Sciatic nerve (tissue), 2 donors: ENCODE results near the gene CAMSAP2. TPM values are rescaled to one million over a fixed set of nuclear protein-coding genes. Genes with fewer than 3 reads are reported as not detected.

Experiments used
- ATAC-seq: fragments of 200-7000 bp; cut with Tn5 transposase; one replicate; pipeline ENCODE4 v1.9.1; 2020; ENCODE audit warnings: mild to moderate bottlenecking, moderate library complexity
- DNase-seq: peaks from one replicate; pipeline ENCODE4 v3.0.0-alpha.2; 2020; ENCODE audit warnings: low spot score
- intact Hi-C: fragments of 100-400 bp; cut with DNase I; formaldehyde crosslinking; loops from one replicate; pipeline ENCODE4 v1.14.2; 2022
- total RNA-seq: library from RNA; stranded (reverse); fragmentation: NEBNext Ultra II Directional; extraction: Animal tissue kit (Norgen Biotek cat#: 25700); gene quantifications from one replicate; pipeline ENCODE4 v1.2.1, GENCODE V29; 2021
- donor health status: DM: no; HTN: no; CAD: no.
- donor health status: DM: no; HTN: no; CAD: no.

The CAMSAP2 gene
- 45.4 TPM for total RNA-seq

DNA sequence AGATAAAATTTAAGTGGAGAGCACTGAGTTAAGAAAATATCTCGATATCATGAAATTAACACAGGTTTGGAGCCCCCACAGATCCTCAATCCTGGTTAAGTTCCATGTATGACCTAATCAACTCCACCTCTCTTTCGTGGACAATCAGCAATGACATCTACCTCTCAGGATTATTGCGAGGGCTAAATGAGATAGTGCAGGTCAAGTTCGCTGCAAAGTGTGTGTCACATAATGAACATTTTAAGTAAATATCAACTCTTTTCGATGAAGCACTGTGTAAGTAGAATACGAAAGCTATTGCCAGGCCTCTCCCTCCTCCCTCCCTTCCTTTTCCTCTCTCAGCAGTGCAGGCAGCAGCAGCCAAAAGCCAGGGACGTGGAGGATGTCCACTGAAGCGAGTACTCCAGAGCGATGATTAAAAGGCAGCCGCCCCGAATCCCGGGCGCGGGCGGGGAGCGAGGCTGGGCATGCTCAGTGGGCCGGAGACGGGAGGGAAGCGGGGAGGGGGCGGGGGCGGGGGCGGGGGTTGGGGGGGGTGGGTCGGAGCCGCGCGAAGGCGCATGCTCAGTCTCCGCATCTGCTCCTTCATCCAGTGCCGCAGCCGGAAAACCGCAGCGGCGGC lies at the start of gene CAMSAP2:
Gene CAMSAP2 (plus strand): TSS at position 567 of the 622 bp plus-strand sequence. CDS start 935 bp downstream, outside the sequence.
- ATAC-seq (peak; percentile 96), DNase-seq (peak; percentile 92)
- intact Hi-C loops: no loop called here

- DNase-seq: no peak
- intact Hi-C loops: no loop called here
- no peak for ATAC-seq
Measured at GRCh38 chr1:200692316-200692715, 46.4 kb upstream of the CAMSAP2 start.

- DNase-seq (no peak), ATAC-seq (no peak)
- intact Hi-C loops: no loop called here
Measured at GRCh38 chr1:200693327-200693726, 45.4 kb upstream of the CAMSAP2 start.

- ATAC-seq (no peak), DNase-seq (no peak)
- intact Hi-C loops: no loop called here
Measured at GRCh38 chr1:200694738-200695137, 44.0 kb upstream of the CAMSAP2 start.

GRCh38 chr1:200699871-200700270 lies 38.8 kb upstream of the CAMSAP2 start:
- intact Hi-C loops: no loop called here
- ATAC-seq (no peak), DNase-seq (no peak)

DNA sequence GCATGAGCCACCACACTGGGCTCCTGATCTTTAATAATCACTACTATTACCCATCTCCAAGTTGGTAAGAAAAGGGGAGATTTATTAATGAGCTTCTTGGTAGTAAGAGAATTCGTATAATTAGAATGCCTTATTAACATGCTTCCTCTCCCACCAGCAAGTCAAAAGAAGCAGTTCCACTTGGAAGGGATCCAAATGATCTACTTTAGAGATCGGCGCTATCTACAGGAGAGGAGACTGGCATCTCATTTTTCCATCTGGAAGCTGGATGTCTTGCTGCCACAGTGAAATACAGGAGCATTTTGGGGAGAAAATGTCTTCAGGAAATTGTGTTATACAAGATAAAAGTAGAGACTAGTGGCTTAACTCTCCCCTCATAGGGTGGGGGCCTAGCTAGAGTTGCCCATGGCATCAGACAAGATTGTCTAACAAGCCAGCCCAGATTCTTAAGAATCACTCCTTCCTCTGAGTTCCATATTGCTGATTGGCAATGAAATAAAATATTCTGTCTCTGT lies 33.6 kb upstream of the CAMSAP2 start:
- no peak for ATAC-seq
- DNase-seq: no peak
- intact Hi-C loops: no loop called here

DNA sequence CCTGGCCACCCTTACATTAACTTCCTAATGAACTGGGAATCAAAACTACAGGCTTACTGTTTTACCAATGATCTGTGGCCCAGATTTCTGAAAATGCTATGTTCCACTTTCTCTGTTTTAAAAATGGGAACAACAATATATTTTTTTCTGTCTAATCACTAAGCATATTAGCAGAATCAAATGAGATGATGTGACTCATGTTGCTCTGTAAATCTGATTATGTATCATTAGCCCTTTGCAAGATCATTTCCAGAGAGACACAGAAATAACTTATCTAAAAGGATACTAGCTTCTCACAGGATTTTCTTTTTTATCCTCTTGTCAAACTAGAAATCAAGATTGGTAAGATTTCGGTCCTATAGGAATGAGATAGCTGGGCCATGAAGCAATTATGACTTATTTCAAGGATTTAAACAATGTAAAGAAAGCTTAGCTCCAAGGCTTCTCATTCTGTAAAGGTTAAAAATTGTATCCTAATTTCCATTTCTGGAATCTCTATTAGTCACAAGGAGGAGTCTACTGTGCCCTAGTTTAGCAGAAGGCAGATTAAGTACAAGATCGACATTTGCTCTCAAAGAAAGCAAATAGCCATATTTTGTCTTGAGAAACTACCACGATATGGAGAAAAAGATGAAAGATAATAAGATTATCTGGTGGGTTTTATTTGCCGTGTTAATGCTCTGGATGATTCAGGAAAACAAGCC lies 32.4 kb upstream of the CAMSAP2 start:
- no peak for ATAC-seq
- no peak for DNase-seq
- intact Hi-C loops: no loop called here

GRCh38 chr1:200707116-200707515 lies 31.6 kb upstream of the CAMSAP2 start:
- DNase-seq (no peak), ATAC-seq (no peak)
- intact Hi-C loops: no loop called here

DNA sequence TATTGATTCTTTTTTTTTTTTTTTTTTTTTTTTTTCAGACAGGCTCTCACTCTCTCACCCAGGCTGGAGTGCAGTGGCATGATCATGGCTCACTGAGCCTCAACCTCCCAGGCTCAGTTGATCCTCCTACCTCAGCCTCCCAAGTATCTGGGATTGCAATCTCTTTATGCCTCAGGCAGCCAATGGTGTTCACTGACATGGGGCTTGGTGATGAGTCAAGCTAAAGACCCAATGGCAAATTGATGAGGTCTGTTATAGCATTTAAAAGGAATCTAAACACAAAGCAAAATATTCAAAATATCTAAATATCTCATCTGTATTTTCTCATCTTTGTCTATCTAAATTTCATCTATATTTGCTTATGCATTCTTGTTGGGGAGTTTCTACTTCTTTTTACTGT lies 30.5 kb upstream of the CAMSAP2 start:
- intact Hi-C loops: no loop called here
- DNase-seq (no peak), ATAC-seq (no peak)

DNA sequence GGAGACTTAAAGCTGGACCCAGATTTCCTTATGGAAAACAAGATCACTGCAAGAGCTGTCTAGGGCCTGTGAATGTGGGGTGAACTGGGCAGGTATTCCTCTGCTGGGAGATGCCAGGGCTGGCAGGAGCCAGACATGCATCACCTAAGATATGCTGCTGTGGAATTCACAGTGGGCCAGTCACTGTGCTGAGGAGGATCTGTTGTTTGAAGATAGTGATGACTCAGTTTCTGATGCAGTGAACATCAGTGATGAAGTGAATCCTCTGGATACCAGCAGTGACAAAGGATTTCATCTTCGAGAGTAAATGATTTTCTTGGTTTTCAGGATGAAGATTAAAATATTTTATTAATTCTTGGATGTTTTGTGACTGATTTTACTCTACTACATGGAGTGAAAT lies 29.9 kb upstream of the CAMSAP2 start:
- DNase-seq (no peak), ATAC-seq (no peak)
- intact Hi-C loops: no loop called here

GRCh38 chr1:200710166-200710565 lies 28.5 kb upstream of the CAMSAP2 start:
- ATAC-seq (no peak), DNase-seq (no peak)

DNA sequence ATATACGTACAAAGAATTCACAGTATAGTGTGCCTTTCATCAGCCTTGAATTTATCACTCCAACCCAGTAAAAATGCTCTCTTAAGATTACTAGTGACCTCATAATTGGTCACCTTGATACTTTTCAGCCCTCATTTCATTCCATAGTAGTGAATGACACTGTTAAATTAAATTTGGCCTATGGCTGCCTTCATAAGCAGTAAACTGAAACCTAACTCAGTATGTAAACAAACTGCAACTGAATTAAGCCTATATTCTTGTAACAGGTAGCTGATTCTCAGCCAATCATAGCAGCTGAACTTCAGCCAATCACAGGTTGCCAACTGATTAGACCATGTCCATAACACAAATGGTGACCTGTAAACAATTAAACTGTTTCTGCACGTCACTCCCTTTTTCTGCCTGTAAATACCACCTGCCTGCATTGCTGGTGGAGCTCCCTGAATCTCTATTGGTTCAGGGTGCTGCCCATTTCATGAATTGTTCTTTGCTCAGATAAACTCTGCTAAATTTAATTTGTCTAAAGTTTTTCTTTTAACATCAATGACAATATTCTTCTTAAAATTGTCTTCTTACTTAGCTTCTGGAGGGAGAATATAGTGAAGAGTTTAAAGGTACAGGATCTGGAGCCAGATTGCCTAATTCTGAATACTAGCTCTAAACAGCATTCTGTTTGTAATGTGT lies 24.0 kb upstream of the CAMSAP2 start:
- ATAC-seq: no peak
- DNase-seq: no peak
- intact Hi-C loops: no loop called here

More at GRCh38 chr1:200710166-200710565, 28.5 kb upstream of the CAMSAP2 start:
- intact Hi-C loops: no loop called here

- intact Hi-C loops: no loop called here
- ATAC-seq: no peak
- no peak for DNase-seq
Measured at GRCh38 chr1:200720199-200720598, 18.5 kb upstream of the CAMSAP2 start.

DNA sequence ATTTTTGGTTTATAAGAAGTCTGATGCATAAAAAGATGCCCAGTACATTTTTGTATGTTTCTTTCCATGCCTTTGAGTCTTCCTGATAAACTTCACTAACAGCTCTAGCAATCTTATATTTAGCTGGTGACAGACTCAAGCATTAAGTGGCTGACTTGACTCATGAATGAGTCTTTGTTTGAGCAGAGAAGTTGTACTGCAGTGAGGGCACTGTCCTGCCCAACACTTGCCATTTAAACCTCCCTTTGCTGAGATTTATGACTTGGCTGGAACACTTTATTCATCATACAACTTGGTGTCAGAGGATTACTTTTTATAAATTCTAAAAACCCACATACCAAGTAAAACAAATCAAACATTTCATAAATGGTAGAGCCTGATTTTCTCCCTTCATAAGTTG lies 14.6 kb upstream of the CAMSAP2 start:
- ATAC-seq: no peak

GRCh38 chr1:200727257-200727656 lies 11.4 kb upstream of the CAMSAP2 start:
- DNase-seq (no peak), ATAC-seq (no peak)
- intact Hi-C loops: no loop called here

More for the DNA sequence above, 14.6 kb upstream of the CAMSAP2 start:
- intact Hi-C loops: no loop called here
- DNase-seq: no peak

- no peak for DNase-seq
- no peak for ATAC-seq
- intact Hi-C loops: no loop called here
Measured at GRCh38 chr1:200729863-200730262, 8.8 kb upstream of the CAMSAP2 start.

DNA sequence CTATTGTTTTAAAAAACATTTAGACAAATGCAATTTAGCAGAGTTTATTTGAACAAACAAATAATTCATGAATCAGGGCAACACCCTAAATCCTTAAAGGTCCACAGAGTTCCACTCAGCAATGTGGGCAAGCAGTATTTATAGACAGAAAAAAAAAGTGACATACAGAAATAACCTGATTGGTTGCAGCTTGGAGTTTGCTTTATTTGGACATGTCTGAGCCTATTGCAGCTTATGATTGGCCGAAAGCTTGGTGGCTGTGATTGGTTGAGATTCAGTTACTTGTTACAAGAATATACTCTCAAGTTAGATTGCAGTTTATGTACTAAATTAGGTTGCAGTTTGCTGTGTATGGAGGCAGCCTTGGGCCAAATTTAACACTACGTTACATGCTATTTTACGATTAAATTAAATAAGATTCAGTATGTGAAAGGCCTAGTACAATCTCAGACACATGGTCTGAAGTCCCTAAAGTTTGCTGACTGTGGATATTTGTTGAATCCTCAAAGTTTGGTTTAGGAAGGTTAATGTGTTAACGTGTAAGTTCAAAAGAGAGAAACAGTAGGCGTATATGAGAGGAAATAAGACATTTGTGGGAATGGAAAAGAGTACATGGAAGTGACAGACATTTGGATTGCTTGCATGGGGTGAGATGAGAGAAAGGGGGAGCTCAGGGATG lies 6.9 kb upstream of the CAMSAP2 start:
- ATAC-seq: no peak
- intact Hi-C loops: no loop called here

GRCh38 chr1:200732438-200732837 lies 6.3 kb upstream of the CAMSAP2 start:
- intact Hi-C loops: no loop called here
- ATAC-seq (no peak), DNase-seq (no peak)

More for the DNA sequence above, 6.9 kb upstream of the CAMSAP2 start:
- no peak for DNase-seq

DNA sequence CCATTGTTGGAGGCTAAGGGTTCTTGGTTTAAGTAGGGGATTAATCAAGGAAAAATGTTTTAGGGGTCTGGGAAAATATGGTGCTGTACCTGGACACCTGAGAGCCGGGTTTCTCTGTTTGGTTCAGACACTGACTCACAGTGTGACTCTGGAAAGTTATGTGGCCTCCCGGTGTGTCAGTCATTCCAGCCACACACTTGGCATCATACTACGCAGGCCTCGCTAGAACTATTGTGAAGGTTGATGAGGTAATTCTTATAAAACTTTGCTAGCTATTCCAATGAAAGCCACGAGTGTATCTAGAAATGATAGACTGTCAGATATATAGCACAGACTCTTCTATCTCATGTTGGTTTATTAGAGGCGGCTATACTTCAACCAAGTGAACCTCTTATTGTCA lies 4.8 kb upstream of the CAMSAP2 start:
- DNase-seq (no peak), ATAC-seq (no peak)
- intact Hi-C loops: no loop called here
